ENCODE results near the gene RTP3.

DNA sequence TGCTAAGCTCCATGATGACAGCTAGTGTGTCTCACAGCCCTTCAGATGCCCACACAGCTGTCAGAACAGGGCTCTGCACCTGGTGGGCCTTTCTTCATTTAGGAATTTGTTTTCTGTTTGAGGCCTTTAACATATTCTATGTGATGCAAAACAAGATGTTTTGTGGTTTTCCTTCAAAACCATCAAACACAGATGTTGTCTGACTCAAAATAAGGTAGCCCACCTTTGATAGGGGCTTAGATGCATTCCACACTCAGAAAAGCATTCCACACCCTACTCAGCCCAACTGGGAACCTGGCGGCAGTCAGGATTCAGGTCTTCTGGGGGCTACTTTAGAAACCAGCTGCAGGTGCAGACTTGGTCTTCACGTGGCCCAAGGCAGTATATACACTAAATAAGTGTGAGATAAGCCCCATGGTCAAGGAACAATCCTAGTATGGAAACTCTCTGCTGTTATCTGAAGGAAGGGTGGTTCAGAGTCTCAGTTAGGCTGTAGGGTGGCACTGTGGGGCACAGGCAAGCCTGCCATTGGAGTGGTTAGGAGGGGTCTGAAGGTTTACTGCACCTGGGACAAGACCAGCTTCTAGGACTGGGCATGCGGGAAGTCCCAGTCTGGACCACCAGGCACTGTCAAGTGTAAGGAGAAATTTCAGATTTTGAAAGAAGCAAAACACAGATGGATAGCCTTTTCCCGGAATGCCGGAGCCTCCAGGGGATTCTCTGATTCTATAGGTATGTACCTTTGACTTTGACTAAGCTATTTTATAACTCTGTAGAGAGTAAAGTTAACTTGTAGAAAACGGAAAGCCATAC, 48.2 kb downstream of the RTP3 start:
- no peak for TF ChIP-seq POLR2AphosphoS5 (IDR thresholded peaks at IDR 0.05)
- TF ChIP-seq, protein P1, sequence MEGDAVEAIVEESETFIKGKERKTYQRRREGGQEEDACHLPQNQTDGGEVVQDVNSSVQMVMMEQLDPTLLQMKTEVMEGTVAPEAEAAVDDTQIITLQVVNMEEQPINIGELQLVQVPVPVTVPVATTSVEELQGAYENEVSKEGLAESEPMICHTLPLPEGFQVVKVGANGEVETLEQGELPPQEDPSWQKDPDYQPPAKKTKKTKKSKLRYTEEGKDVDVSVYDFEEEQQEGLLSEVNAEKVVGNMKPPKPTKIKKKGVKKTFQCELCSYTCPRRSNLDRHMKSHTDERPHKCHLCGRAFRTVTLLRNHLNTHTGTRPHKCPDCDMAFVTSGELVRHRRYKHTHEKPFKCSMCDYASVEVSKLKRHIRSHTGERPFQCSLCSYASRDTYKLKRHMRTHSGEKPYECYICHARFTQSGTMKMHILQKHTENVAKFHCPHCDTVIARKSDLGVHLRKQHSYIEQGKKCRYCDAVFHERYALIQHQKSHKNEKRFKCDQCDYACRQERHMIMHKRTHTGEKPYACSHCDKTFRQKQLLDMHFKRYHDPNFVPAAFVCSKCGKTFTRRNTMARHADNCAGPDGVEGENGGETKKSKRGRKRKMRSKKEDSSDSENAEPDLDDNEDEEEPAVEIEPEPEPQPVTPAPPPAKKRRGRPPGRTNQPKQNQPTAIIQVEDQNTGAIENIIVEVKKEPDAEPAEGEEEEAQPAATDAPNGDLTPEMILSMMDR (IDR thresholded peaks at IDR 0.05) = no peak
- TF ChIP-seq POLR2A (IDR thresholded peaks at IDR 0.05; ENCODE audit: low read depth) = no peak
